ENCODE data around the gene FLT3.

DNA sequence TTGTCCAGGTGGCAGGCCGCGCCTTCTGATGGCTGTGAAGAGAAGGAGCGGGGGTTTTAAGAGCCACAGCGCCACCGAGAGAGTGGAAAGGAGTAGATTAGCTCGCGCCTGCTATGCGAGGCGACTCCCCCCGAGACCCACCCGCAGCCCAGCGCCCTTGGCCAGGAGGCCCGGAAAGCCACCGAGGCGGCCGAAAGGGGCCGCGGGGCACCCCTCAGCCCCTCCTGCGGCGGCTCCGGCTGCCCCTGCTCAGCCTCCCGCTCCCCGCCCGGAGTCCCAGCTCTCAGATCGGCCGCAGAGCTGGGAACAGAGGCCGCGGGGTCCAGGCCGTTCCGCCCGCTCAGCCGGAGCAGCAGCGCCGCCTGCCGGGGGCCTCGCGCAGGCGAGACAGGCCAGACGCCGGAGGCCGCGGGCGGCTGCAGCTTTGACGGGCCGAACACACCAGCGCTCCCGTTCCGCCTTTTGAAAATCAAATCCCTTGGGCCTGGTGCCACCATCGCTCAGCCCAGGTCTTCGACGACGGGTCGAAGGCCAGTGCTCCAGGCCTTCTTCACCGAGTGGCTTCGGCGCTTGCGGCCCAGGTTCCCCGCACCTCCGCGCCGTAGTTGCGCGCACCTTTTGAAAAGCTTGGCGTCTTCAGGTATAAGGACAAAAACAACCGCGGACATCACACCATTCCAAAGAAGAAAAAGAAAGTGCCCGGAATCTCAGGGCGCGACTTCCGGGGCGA lies 146.5 kb downstream of the FLT3 start:
- TF ChIP-seq, protein P1, sequence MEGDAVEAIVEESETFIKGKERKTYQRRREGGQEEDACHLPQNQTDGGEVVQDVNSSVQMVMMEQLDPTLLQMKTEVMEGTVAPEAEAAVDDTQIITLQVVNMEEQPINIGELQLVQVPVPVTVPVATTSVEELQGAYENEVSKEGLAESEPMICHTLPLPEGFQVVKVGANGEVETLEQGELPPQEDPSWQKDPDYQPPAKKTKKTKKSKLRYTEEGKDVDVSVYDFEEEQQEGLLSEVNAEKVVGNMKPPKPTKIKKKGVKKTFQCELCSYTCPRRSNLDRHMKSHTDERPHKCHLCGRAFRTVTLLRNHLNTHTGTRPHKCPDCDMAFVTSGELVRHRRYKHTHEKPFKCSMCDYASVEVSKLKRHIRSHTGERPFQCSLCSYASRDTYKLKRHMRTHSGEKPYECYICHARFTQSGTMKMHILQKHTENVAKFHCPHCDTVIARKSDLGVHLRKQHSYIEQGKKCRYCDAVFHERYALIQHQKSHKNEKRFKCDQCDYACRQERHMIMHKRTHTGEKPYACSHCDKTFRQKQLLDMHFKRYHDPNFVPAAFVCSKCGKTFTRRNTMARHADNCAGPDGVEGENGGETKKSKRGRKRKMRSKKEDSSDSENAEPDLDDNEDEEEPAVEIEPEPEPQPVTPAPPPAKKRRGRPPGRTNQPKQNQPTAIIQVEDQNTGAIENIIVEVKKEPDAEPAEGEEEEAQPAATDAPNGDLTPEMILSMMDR (IDR thresholded peaks at IDR 0.05), result peak; percentile 51 to 80 (median 66)
- TF ChIP-seq POLR2AphosphoS5 (IDR thresholded peaks at IDR 0.05) (no peak), POLR2A (IDR thresholded peaks at IDR 0.05) (no peak), EP300 (IDR thresholded peaks at IDR 0.05) (no peak)

All from sigmoid colon (tissue), 4 donors.